B cell (primary cell): ENCODE results near the gene CAPRIN1. TPM values are rescaled to one million over a fixed set of nuclear protein-coding genes. Genes with fewer than 3 reads are reported as not detected.

Experiments used
- ATAC-seq: fragments of 200-7000 bp; cut with Tn5 transposase; one replicate; pipeline ENCODE4 v1.10.0; 2021; ENCODE audit warnings: low read depth, mild to moderate bottlenecking, moderate number of reproducible peaks, moderate library complexity
- CTCF ChIA-PET: fragments of 350-600 bp; sonication (Branson Sonifier 250); formaldehyde crosslinking; loops from one replicate; lab custom pipeline; 2021; ENCODE audit warnings: antibody characterized with exemption, inconsistent platforms; lab: Charles Lee
- POLR2A ChIA-PET: fragments of 350-600 bp; sonication (Branson Sonifier 250); formaldehyde crosslinking; loops from one replicate; lab custom pipeline; 2021; ENCODE audit warnings: antibody characterized with exemption; lab: Charles Lee
- DNase-seq: peaks from one replicate; pipeline ENCODE4 v3.0.0; 2013
- H2AFZ ChIP-seq: 2 replicates; pipeline ENCODE4 v1.6.1; 2012; ENCODE audit warnings: mild to moderate bottlenecking, low read depth, low read length; ENCODE audit not compliant: insufficient read depth, poor library complexity, severe bottlenecking
- H3K27ac ChIP-seq, 2 donors: 1 replicate in 1 of 2; 2 replicates in 1 of 2; pipeline ENCODE4 v1.5.1; 2012 to 2013; ENCODE audit warnings: low read length in 2 of 2, mild to moderate bottlenecking in 2 of 2, moderate library complexity in 1 of 2
- H3K27me3 ChIP-seq, 4 experiments: fragments of 200-600 bp in 1 of 4; sonication (generic) in 1 of 4; replicated peaks in 1 of 4; 1 replicate in 2 of 4; 2 replicates in 2 of 4; pipeline versions ENCODE4 v1.6.1 to v1.7.0; 2013 to 2016; ENCODE audit warnings: low read length in 3 of 4, mild to moderate bottlenecking in 2 of 4, mixed read lengths in 1 of 4, moderate library complexity in 1 of 4; ENCODE audit not compliant: insufficient read depth in 4 of 4, control insufficient read depth in 3 of 4; ENCODE audit errors: control extremely low read depth in 1 of 4
- H3K36me3 ChIP-seq, 2 experiments: replicated peaks in 1 of 2; 1 replicate in 1 of 2; 2 replicates in 1 of 2; pipeline versions ENCODE4 v1.6.1 to v1.7.1; 2013; ENCODE audit warnings: low read length in 1 of 2; ENCODE audit not compliant: insufficient read depth in 2 of 2, control insufficient read depth in 1 of 2; ENCODE audit errors: control extremely low read depth in 1 of 2, extremely low read depth in 1 of 2
- H3K4me1 ChIP-seq, 2 donors: fragments of 200-600 bp in 1 of 2; sonication (generic) in 1 of 2; 1 replicate in 1 of 2; 2 replicates in 1 of 2; pipeline versions ENCODE4 v1.5.1 to v1.6.1; 2013 to 2017; ENCODE audit warnings: low read length in 2 of 2; ENCODE audit not compliant: control insufficient read depth in 2 of 2, insufficient read depth in 2 of 2
- H3K4me2 ChIP-seq: replicated peaks from 2 replicates; pipeline ENCODE3; 2012; ENCODE audit warnings: mild to moderate bottlenecking, low read depth, low read length; ENCODE audit not compliant: poor library complexity, severe bottlenecking
- H3K4me3 ChIP-seq, 5 experiments: fragments of 200-600 bp in 1 of 5; sonication (generic) in 1 of 5; 1 replicate in 3 of 5; 2 replicates in 2 of 5; pipeline versions ENCODE4 v1.5.1 to v1.7.0; 2011 to 2016; ENCODE audit warnings: low read length in 4 of 5, mild to moderate bottlenecking in 4 of 5, low read depth in 2 of 5, control low read depth in 1 of 5, moderate library complexity in 1 of 5; ENCODE audit not compliant: insufficient read depth in 1 of 5; ENCODE audit errors: control extremely low read depth in 1 of 5, extremely low read depth in 1 of 5
- H3K79me2 ChIP-seq: fragments of 200-600 bp; sonication (generic); one replicate; pipeline ENCODE4 v1.6.0; 2016; ENCODE audit warnings: low read length; ENCODE audit not compliant: control insufficient read depth, insufficient read depth
- H3K9ac ChIP-seq: fragments of 200-600 bp; sonication (generic); 2 replicates; pipeline ENCODE4 v1.6.1; 2017; ENCODE audit warnings: mild to moderate bottlenecking, low read length, moderate library complexity
- H3K9me3 ChIP-seq, 3 donors: one replicate each; pipeline versions ENCODE4 v1.6.1 to v1.7.1; 2013; ENCODE audit warnings: low read length in 2 of 3; ENCODE audit not compliant: control insufficient read depth in 2 of 3, insufficient read depth in 1 of 3; ENCODE audit errors: control extremely low read depth in 1 of 3
- H4K20me1 ChIP-seq: 2 replicates; pipeline ENCODE4 v1.6.0; 2012; ENCODE audit warnings: mild to moderate bottlenecking, low read length; ENCODE audit not compliant: insufficient read depth, control insufficient read depth, poor library complexity, severe bottlenecking
- H3K27ac Mint-ChIP-seq: one replicate; pipeline ENCODE4 v1.8.0; 2021; ENCODE audit warnings: mixed read lengths
- H3K27me3 Mint-ChIP-seq: one replicate; pipeline ENCODE4 v1.8.0; 2021; ENCODE audit warnings: mixed read lengths
- H3K4me1 Mint-ChIP-seq: one replicate; pipeline ENCODE4 v1.8.0; 2021; ENCODE audit warnings: mixed read lengths
- H3K4me3 Mint-ChIP-seq: one replicate; pipeline ENCODE4 v1.8.0; 2021; ENCODE audit warnings: mixed read lengths
- H3K9me3 Mint-ChIP-seq: one replicate; pipeline ENCODE4 v1.8.0; 2022; ENCODE audit warnings: mixed read lengths; ENCODE audit not compliant: insufficient read depth
- EZH2 ChIP-seq: IDR thresholded peaks from 2 replicates; pipeline ENCODE4 v1.6.1; 2012; ENCODE audit warnings: borderline replicate concordance, low read depth, mild to moderate bottlenecking, moderate library complexity, low read length; ENCODE audit not compliant: insufficient read depth, poor library complexity, severe bottlenecking
- WGBS: methylation state at CpG from one replicate; pipeline ENCODE4 v1.1.5; 2013; ENCODE audit warnings: missing lambda C conversion rate; ENCODE audit not compliant: insufficient coverage; 5-methylcytosine and 5-hydroxymethylcytosine counted together
- intact Hi-C: fragments of 100-400 bp; cut with micrococcal nuclease; formaldehyde crosslinking; loops from one replicate; pipeline ENCODE4 v1.10.0; 2022
- polyA plus RNA-seq: library from polyadenylated mRNA; depleted of rRNA; stranded (reverse); fragments of >200 nt; gene quantifications from 2 replicates; pipeline ENCODE4 v1.2.3, GENCODE V29; 2012
- total RNA-seq, 2 donors: library from RNA; stranded (reverse); fragments of 120-200 nt in 1 of 2; gene quantifications; 1 replicate in 1 of 2; 2 replicates in 1 of 2; pipeline versions ENCODE4 v1.2.3 to v1.2.4, GENCODE V29; 2013 to 2022
- TF ChIP-seq, protein P1 (sequence below): fragments of 200-600 bp; IDR thresholded peaks from one replicate; pipeline ENCODE4 v1.8.0; 2022; ENCODE audit warnings: antibody characterized with exemption, mild to moderate bottlenecking

Gene CAPRIN1
- total and polyA plus RNA-seq, 2 donors (not counting 1 experiment from before 2014, with no cell fraction given): 31.7 to 133 TPM

DNA sequence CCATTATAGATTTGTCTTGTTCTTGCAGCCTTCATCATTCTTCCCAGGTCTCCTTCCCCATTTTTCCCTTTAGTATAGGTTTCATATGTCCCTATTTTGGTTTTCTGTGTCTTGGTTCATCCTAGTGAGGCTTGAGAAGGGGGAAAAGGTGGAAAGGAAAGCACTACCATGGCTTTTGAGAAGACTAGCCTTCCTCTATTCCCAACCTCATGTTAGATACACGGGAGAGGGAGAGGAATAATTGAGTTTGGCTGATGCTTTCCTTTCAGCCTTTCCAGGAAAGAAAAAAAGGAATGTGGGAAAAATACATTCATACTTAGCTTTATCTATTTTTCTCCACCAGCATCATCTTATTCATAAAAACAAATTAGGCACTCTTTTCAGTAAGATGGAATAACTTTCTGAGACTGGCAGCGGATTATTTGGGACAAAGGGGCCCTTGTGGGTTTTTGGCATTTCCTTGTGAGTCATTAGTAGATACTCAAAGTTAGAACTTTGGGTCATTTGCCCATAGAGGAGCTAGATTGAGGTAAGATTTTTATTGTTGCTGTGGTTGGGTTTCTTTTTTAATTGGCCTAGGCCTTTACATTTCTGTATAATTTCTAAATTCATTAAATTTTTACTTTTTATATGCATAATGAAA is 23.8 kb downstream of the CAPRIN1 start:
- CTCF ChIA-PET: interaction anchor here (0.7 kb wide), 1 partner anchor 10 kb away, joined by 3 read pairs; no protein-coding TSS in a partner anchor
- POLR2A ChIA-PET: no interaction called here
- WGBS: no CpG with 5 or more reads among the region's 2 CpGs

DNA sequence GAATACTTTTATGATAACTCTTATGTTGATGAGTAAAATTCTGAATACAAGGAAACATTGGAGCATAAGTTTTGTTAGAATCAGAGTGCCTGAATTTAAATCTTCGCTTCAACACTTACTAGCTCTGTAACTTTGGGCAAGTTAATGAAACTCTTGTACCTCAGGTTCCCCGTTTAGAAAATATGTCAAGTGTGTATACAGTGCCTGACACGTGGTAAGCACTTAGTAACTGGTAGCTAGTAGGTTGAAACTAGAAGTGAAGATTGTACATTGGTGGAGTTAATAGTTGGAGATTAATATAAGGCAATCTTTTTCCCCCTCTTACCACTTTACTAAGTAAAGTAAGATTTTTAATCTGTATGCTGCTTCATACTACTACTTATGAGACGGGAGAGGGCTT is 29.1 kb downstream of the CAPRIN1 start:
- peaks cover 35% of the 10 kb centered on the region for H3K79me2 ChIP-seq
- Mint-ChIP-seq H3K9me3 (no peaks in the 10 kb centered on the region), H3K4me1 (no peaks in the 10 kb centered on the region), H3K27ac (no peak overlapping the region), H3K27me3 (no peaks in the 10 kb centered on the region), H3K4me3 (no peak overlapping the region)
- no peak overlapping the region for H3K9ac ChIP-seq
- no peaks in the 10 kb centered on the region for H3K27me3 ChIP-seq
- intact Hi-C loops: no loop called here
- H3K36me3 ChIP-seq: peaks cover 10 to 96% of the 10 kb centered on the region in 2 experiments
- ATAC-seq (no peak), DNase-seq (no peak)
- H2AFZ ChIP-seq: no peak overlapping the region
- ChIA-PET POLR2A (interaction anchor here (0.7 kb wide), 1 partner anchor 82 kb away, joined by 6 read pairs; no protein-coding TSS in a partner anchor), CTCF (interaction anchor here (0.7 to 1.0 kb wide), 3 partner anchors 9 to 172 kb away, joined by 3 to 5 read pairs (median 3); no protein-coding TSS in a partner anchor)
- H3K4me1 ChIP-seq: no peaks in the 10 kb centered on the region
- TF ChIP-seq EZH2: no peak
- TF ChIP-seq, protein P1, sequence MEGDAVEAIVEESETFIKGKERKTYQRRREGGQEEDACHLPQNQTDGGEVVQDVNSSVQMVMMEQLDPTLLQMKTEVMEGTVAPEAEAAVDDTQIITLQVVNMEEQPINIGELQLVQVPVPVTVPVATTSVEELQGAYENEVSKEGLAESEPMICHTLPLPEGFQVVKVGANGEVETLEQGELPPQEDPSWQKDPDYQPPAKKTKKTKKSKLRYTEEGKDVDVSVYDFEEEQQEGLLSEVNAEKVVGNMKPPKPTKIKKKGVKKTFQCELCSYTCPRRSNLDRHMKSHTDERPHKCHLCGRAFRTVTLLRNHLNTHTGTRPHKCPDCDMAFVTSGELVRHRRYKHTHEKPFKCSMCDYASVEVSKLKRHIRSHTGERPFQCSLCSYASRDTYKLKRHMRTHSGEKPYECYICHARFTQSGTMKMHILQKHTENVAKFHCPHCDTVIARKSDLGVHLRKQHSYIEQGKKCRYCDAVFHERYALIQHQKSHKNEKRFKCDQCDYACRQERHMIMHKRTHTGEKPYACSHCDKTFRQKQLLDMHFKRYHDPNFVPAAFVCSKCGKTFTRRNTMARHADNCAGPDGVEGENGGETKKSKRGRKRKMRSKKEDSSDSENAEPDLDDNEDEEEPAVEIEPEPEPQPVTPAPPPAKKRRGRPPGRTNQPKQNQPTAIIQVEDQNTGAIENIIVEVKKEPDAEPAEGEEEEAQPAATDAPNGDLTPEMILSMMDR: no peak
- H3K27ac ChIP-seq: no peak overlapping the region
- no peaks in the 10 kb centered on the region for H3K9me3 ChIP-seq
- H3K4me3 ChIP-seq: no peak overlapping the region
- WGBS: no CpG with 5 or more reads among the region's 4 CpGs
- peaks cover 42% of the 10 kb centered on the region for H4K20me1 ChIP-seq
- H3K4me2 ChIP-seq: no peak overlapping the region

More for the DNA sequence above, 23.8 kb downstream of the CAPRIN1 start:
- H3K9ac ChIP-seq: no peak overlapping the region
- H3K27ac ChIP-seq: no peak overlapping the region
- H3K36me3 ChIP-seq: peaks cover 5 to 86% of the 10 kb centered on the region in 2 experiments
- H4K20me1 ChIP-seq: peaks cover 56% of the 10 kb centered on the region
- no peaks in the 10 kb centered on the region for H3K4me1 ChIP-seq
- Mint-ChIP-seq H3K9me3 (no peaks in the 10 kb centered on the region), H3K4me1 (peaks cover 9% of the 10 kb centered on the region), H3K27me3 (no peaks in the 10 kb centered on the region), H3K4me3 (no peak overlapping the region), H3K27ac (no peak overlapping the region)
- H3K27me3 ChIP-seq: no peaks in the 10 kb centered on the region
- intact Hi-C loops: no loop called here
- no peak for TF ChIP-seq EZH2
- TF ChIP-seq, protein P1: no peak
- H3K9me3 ChIP-seq: no peaks in the 10 kb centered on the region
- H3K79me2 ChIP-seq: peaks cover 51% of the 10 kb centered on the region
- H2AFZ ChIP-seq: no peak overlapping the region
- ATAC-seq (no peak), DNase-seq (no peak)
- H3K4me2 ChIP-seq: no peak overlapping the region
- no peak overlapping the region for H3K4me3 ChIP-seq
